K562 (cell line): ENCODE results near the gene TFCP2L1. TPM values are rescaled to one million over a fixed set of nuclear protein-coding genes. Genes with fewer than 3 reads are reported as not detected.

Experiments
- ARID4B ChIP-seq: sonication (generic); formaldehyde crosslinking; IDR thresholded peaks from 2 replicates; pipeline ENCODE4 v1.8.0; 2022; ENCODE audit warnings: mild to moderate bottlenecking, missing genetic modification reagents
- MBD2 ChIP-seq: sonication (generic); IDR thresholded peaks from 2 replicates; pipeline ENCODE4 v1.6.1; 2016; ENCODE audit warnings: low read depth, borderline replicate concordance
- ZNF175 ChIP-seq: fragments of 200-800 bp; sonication (Bioruptor generic); IDR thresholded peaks from 2 replicates; pipeline ENCODE4 v1.6.1; 2016; ENCODE audit warnings: low read depth, mild to moderate bottlenecking, missing genetic modification characterization, missing compliant biosample characterization
- polyA plus RNA-seq, 8 experiments: library from polyadenylated mRNA; depleted of rRNA in 4 of 8; stranded (reverse) in 5 of 8; unstranded in 3 of 8; fragments of >200 nt; fragmentation: Nextera tagmentation in 2 of 8; fragmentation: Illumina TruSeq in 1 of 8; extraction: Ambion mirVana in 2 of 8; extraction: Trizol in 1 of 8; gene quantifications; 2 replicates each; pipeline versions ENCODE4 v1.2.1 to v1.2.3, GENCODE V29; 2011 to 2014; ENCODE audit warnings: inconsistent platforms in 1 of 8, missing spikeins in 1 of 8
- total RNA-seq, 7 experiments: library from RNA; depleted of rRNA in 6 of 7; stranded (reverse); fragments of >200 nt in 6 of 7; fragmentation: Illumina TruSeq in 2 of 7; extraction: Trizol in 2 of 7; gene quantifications; 2 replicates each; pipeline versions ENCODE4 v1.2.1 to v1.2.3, GENCODE V29; 2011 to 2021; ENCODE audit warnings: low replicate concordance in 1 of 7

The TFCP2L1 gene
- total and polyA plus RNA-seq, 9 of the 15 experiments (the other 6 are each of a cell fraction or from before 2014, with no cell fraction given) = 0.08 to 1.00 (median 0.42) TPM

- TF ChIP-seq ARID4B (CRISPR knock-in tag) = no peak
- no peak for TF ChIP-seq MBD2
- no peak for TF ChIP-seq ZNF175 (CRISPR knock-in tag)
These were observed 85.6 kb downstream of the TFCP2L1 start (continued) for GRCh38 chr2:121199281-121200010.
